Inferior parietal cortex (tissue), 1 donor: ENCODE measurements around the gene SDHB.

Source experiments
- DNase-seq: peaks from one replicate; pipeline ENCODE4 v3.0.0-alpha.2; 2016; ENCODE audit errors: extremely low spot score

SDHB gene

GRCh38 chr1:17053685-17054410 is at the start of gene SDHB:
Gene SDHB, minus strand, starts transcription at chr1:17054032. Its CDS starts 13 bp downstream, at chr1:17054019.
- DNase-seq, result peak; percentile 99

GRCh38 chr1:17102232-17102631 is 48.4 kb upstream of the SDHB start:
- no peak for DNase-seq

- no peak for DNase-seq
Observed at GRCh38 chr1:17101261-17101660, 47.4 kb upstream of the SDHB start.

GRCh38 chr1:17099616-17100340 is 45.9 kb upstream of the SDHB start:
- no peak for DNase-seq

- DNase-seq, result no peak
Observed at GRCh38 chr1:17098446-17099317, 44.9 kb upstream of the SDHB start.

- no peak for DNase-seq
Observed at GRCh38 chr1:17097787-17098186, 44.0 kb upstream of the SDHB start.

GRCh38 chr1:17097147-17097546 is 43.3 kb upstream of the SDHB start:
- DNase-seq, result no peak

GRCh38 chr1:17096584-17096983 is 42.8 kb upstream of the SDHB start:
- DNase-seq, result no peak

- DNase-seq, result no peak
Observed at GRCh38 chr1:17095141-17095540, 41.3 kb upstream of the SDHB start.

GRCh38 chr1:17094664-17095063 is 40.8 kb upstream of the SDHB start:
- DNase-seq, result no peak

GRCh38 chr1:17093822-17094393 is 40.1 kb upstream of the SDHB start:
- no peak for DNase-seq

GRCh38 chr1:17091252-17091651 is 37.4 kb upstream of the SDHB start:
- no peak for DNase-seq

- DNase-seq, result peak; percentile 80
Observed at GRCh38 chr1:17089506-17089905, 35.7 kb upstream of the SDHB start.

GRCh38 chr1:17086751-17087150 is 32.9 kb upstream of the SDHB start:
- DNase-seq, result no peak

GRCh38 chr1:17084787-17085186 is 31.0 kb upstream of the SDHB start:
- no peak for DNase-seq

- no peak for DNase-seq
Observed at GRCh38 chr1:17082761-17083160, 28.9 kb upstream of the SDHB start.

GRCh38 chr1:17081439-17081838 is 27.6 kb upstream of the SDHB start:
- DNase-seq, result no peak

GRCh38 chr1:17080880-17081279 is 27.0 kb upstream of the SDHB start:
- DNase-seq, result no peak

GRCh38 chr1:17080085-17080759 is 26.4 kb upstream of the SDHB start:
- no peak for DNase-seq

- DNase-seq, result no peak
Observed at GRCh38 chr1:17078991-17079868, 25.4 kb upstream of the SDHB start.
